ENCODE data around the gene FUBP3.

The FUBP3 gene

GRCh38 chr9:130542457-130543228, 36.7 kb upstream of the FUBP3 start:
- no peak overlapping the region for H3K27ac ChIP-seq
- in situ Hi-C loops (cut with HindIII; ENCODE audit: low pct_ligation_motif_present, low sequenced_read_pairs) = no loop called here
- no peak overlapping the region for H3K4me3 ChIP-seq (ENCODE audit: low read depth, low read length)
- no peaks in the 10 kb centered on the region for H3K36me3 ChIP-seq (replicated peaks)
- TF ChIP-seq, protein P1, sequence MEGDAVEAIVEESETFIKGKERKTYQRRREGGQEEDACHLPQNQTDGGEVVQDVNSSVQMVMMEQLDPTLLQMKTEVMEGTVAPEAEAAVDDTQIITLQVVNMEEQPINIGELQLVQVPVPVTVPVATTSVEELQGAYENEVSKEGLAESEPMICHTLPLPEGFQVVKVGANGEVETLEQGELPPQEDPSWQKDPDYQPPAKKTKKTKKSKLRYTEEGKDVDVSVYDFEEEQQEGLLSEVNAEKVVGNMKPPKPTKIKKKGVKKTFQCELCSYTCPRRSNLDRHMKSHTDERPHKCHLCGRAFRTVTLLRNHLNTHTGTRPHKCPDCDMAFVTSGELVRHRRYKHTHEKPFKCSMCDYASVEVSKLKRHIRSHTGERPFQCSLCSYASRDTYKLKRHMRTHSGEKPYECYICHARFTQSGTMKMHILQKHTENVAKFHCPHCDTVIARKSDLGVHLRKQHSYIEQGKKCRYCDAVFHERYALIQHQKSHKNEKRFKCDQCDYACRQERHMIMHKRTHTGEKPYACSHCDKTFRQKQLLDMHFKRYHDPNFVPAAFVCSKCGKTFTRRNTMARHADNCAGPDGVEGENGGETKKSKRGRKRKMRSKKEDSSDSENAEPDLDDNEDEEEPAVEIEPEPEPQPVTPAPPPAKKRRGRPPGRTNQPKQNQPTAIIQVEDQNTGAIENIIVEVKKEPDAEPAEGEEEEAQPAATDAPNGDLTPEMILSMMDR (IDR thresholded peaks at IDR 0.05; ENCODE audit: low read depth, low read length, missing control alignments) = no peak
- DNase-seq = no peak
- no peaks in the 10 kb centered on the region for H3K27me3 ChIP-seq (replicated peaks)

GRCh38 chr9:130543368-130543767, 36.0 kb upstream of the FUBP3 start:
- no peak for DNase-seq
- H3K36me3 ChIP-seq (replicated peaks) = no peaks in the 10 kb centered on the region
- TF ChIP-seq, protein P1 (IDR thresholded peaks at IDR 0.05; ENCODE audit: low read depth, low read length, missing control alignments) = no peak
- no peak overlapping the region for H3K4me3 ChIP-seq (ENCODE audit: low read depth, low read length)
- no peaks in the 10 kb centered on the region for H3K27me3 ChIP-seq (replicated peaks)
- in situ Hi-C loops (cut with HindIII; ENCODE audit: low pct_ligation_motif_present, low sequenced_read_pairs) = no loop called here
- H3K27ac ChIP-seq = no peak overlapping the region

DNA sequence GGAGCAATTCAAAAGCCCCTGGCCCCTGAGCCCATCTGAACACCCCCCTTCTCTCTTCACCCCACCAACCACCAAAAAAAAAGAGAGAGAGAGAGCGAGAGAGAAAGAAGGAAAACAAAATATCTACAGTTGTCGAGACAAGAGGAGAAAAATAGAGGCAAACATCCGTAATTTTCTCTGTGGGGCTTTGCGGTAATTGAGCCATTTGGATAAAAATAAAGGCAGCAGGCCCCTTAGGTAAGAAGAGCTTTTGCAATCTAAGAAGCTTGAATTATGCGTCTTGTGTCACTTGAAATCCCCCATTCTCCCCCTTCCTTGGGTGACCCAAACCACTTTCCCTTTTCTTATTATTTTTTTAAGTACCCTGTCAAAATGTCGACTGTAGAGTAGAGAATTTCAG, 35.5 kb upstream of the FUBP3 start:
- in situ Hi-C loops (cut with HindIII; ENCODE audit: low pct_ligation_motif_present, low sequenced_read_pairs) = no loop called here
- no peaks in the 10 kb centered on the region for H3K27me3 ChIP-seq (replicated peaks)

DNA sequence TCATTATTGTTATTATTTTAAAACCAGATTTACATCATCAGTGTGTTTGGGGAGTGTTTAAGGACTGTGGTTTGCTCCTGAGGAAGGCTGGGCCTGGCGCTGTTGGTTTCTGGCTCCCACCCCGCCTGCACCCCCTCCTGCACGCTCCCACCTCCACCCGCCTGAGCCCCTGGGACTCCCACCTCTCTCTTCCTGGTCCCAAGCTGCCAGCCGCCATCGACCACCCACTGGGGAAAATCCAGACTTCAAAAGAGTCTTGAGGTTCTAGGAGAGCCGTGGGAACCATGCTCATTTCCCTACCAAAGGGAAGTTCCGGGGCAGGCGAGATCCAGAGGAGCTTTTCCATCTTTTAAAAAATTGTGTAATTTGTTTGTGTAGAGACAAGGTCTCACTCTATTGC, 35.0 kb upstream of the FUBP3 start:
- Histone ChIP-seq H3K27ac (no peak overlapping the region), H3K36me3 (replicated peaks) (no peaks in the 10 kb centered on the region), H3K27me3 (replicated peaks) (no peaks in the 10 kb centered on the region), H3K4me3 (ENCODE audit: low read depth, low read length) (no peak overlapping the region)
- TF ChIP-seq, protein P1 (IDR thresholded peaks at IDR 0.05; ENCODE audit: low read depth, low read length, missing control alignments) = no peak
- DNase-seq = no peak
- in situ Hi-C loops (cut with HindIII; ENCODE audit: low pct_ligation_motif_present, low sequenced_read_pairs) = no loop called here

More for the DNA sequence above, 35.5 kb upstream of the FUBP3 start:
- H3K27ac ChIP-seq = no peak overlapping the region
- no peaks in the 10 kb centered on the region for H3K36me3 ChIP-seq (replicated peaks)
- H3K4me3 ChIP-seq (ENCODE audit: low read depth, low read length) = no peak overlapping the region
- DNase-seq = no peak
- TF ChIP-seq, protein P1 (IDR thresholded peaks at IDR 0.05; ENCODE audit: low read depth, low read length, missing control alignments) = no peak

DNA sequence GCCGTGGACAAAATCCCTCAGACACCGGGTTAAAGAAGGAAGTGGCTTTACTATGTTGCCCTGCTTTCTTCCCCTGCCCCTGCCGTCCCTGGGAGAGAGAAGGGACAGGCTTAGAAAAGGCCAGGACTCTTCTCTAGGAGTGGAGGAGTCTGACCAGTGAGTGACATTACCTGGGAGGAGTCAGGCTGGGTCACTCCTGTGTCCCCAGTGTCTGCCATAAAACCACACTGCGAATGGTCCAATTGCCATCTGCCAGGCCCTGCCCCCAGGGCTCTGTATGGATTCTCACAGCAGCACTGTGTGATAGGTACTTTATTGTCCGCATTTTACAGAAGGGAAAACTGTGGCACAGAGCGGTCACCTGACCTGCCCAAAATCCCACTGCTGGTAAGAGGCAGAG, 31.3 kb upstream of the FUBP3 start:
- Histone ChIP-seq H3K27ac (no peak overlapping the region), H3K4me3 (ENCODE audit: low read depth, low read length) (no peak overlapping the region), H3K27me3 (replicated peaks) (no peaks in the 10 kb centered on the region), H3K36me3 (replicated peaks) (no peaks in the 10 kb centered on the region)
- in situ Hi-C loops (cut with HindIII; ENCODE audit: low pct_ligation_motif_present, low sequenced_read_pairs) = no loop called here
- TF ChIP-seq, protein P1 (IDR thresholded peaks at IDR 0.05; ENCODE audit: low read depth, low read length, missing control alignments) = no peak
- no peak for DNase-seq
